A549 (cell line): ENCODE results near the gene SRCAP.

Experiments used
- CEBPB ChIP-seq, 2 experiments: fragments of >200 bp in 1 of 2; sonication (Bioruptor Twin) in 1 of 2; formaldehyde crosslinking in 1 of 2; IDR thresholded peaks; 2 replicates each; pipeline ENCODE4 v1.6.1; 2012 to 2016
- CTCF ChIP-seq: fragments of >200 bp; sonication (Bioruptor Twin); formaldehyde crosslinking; IDR thresholded peaks from 3 replicates; pipeline ENCODE4 v1.5.1; 2016
- EP300 ChIP-seq, 2 experiments: fragments of >200 bp; sonication (Bioruptor Twin); formaldehyde crosslinking; IDR thresholded peaks; 2 replicates in 1 of 2; 3 replicates in 1 of 2; pipeline ENCODE4 v1.6.1; 2016 to 2017
- MAZ ChIP-seq: fragments of 150-350 bp; IDR thresholded peaks from 2 replicates; pipeline ENCODE4 v1.6.1; 2014; ENCODE audit warnings: antibody characterized with exemption, low read depth, low read length, borderline replicate concordance
- REST ChIP-seq: fragments of 200-600 bp; sonication (generic); IDR thresholded peaks from 2 replicates; pipeline ENCODE4 v1.6.1; 2016; ENCODE audit warnings: antibody characterized with exemption, mild to moderate bottlenecking, moderate library complexity
- TF ChIP-seq, protein P1 (sequence below): fragments of 450-650 bp; IDR thresholded peaks from 2 replicates; pipeline ENCODE4 v1.6.1; 2014; ENCODE audit warnings: antibody characterized with exemption
- TF ChIP-seq, protein P2 (sequence below): IDR thresholded peaks from 2 replicates; pipeline ENCODE4 v1.6.1; 2012

GRCh38 chr16:30665155-30665829 is 33.7 kb upstream of the SRCAP start:
- no peak for TF ChIP-seq CEBPB (IDR thresholded peaks at IDR 0.05)
- no peak for TF ChIP-seq CTCF
- TF ChIP-seq, protein P1, sequence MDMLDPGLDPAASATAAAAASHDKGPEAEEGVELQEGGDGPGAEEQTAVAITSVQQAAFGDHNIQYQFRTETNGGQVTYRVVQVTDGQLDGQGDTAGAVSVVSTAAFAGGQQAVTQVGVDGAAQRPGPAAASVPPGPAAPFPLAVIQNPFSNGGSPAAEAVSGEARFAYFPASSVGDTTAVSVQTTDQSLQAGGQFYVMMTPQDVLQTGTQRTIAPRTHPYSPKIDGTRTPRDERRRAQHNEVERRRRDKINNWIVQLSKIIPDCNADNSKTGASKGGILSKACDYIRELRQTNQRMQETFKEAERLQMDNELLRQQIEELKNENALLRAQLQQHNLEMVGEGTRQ, result no peak
- TF ChIP-seq, protein P2, sequence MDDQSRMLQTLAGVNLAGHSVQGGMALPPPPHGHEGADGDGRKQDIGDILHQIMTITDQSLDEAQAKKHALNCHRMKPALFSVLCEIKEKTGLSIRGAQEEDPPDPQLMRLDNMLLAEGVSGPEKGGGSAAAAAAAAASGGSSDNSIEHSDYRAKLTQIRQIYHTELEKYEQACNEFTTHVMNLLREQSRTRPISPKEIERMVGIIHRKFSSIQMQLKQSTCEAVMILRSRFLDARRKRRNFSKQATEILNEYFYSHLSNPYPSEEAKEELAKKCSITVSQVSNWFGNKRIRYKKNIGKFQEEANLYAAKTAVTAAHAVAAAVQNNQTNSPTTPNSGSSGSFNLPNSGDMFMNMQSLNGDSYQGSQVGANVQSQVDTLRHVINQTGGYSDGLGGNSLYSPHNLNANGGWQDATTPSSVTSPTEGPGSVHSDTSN, result no peak
- no peak for TF ChIP-seq MAZ
- TF ChIP-seq REST, result no peak
- TF ChIP-seq EP300 (IDR thresholded peaks at IDR 0.05), result no peak
